GM19240 (cell line): ENCODE data around the gene SPRYD3.
"Not testable (repeated sequence)": the region's sequence is repeated elsewhere in the genome, so short reads cannot be mapped to it uniquely, and the experiment has no call there.

Experiments used
- DNase-seq: peaks from one replicate; pipeline ENCODE4 v3.0.0; 2011; ENCODE audit warnings: low spot score; ENCODE audit not compliant: insufficient read length

The SPRYD3 gene

GRCh38 chr12:53031616-53032015 lies 47.6 kb downstream of the SPRYD3 start:
- no peak for DNase-seq

DNA sequence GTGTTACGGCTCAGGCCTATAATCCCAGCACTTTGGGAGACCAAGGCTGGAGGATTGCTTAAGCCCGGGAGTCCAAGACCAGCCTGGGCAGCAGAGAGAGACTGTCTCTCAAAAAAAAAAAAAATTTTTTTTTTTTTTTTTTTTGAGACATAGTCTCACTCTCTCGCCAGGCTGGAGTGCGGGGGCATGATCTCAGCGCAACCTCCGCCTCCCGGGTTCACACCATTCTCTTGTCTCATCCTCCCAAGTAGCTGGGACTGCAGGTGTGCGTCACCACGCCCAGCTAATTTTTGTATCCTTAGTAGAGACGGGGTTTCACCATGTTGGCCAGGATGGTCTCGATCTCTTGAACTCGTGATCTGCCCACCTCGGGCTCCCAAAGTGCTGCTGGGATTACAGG lies 52.2 kb downstream of the SPRYD3 start:
- not testable (repeated sequence) for DNase-seq

DNA sequence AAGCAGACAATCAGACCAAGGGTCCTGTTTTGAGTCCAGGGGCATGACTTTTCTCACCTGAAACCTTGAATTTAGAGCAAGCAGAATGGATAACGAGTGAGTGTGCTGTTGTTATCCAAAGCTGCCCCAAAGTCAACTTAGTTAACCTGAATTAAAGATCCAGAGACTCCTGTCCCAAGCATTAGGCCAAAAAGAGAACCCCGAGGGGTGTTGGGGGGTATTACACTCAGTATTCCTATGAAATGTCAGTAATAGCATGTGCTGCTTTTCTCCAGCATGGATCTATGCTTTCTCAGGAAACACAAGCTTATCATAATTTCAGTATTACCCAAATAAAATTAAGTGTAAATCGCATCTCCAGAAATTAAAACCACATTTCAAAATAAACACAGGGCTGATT lies 53.9 kb downstream of the SPRYD3 start:
- DNase-seq, result no peak

DNA sequence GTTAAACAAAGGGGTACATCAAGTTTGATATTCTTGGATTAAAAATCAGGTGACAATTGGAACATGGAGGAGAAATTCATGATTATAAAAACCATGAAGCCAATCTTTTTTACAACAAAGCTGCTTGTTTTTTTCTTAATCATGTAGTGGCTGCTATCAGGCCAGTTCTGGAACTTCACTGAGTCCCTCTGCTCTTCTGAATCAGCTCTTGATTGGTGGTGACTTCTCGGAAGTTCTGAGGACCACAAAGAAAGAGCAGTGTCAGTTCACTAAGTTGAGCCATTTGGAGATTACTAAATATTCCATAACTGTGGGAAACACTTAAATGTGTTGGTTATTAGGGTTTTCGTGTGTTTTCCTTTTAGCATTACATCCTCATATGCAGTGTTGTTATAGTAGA lies 64.5 kb downstream of the SPRYD3 start:
- no peak for DNase-seq
